GM18505 (cell line): ENCODE data around the gene FBXL17.
"Not testable (repeated sequence)": the region's sequence is repeated elsewhere in the genome, so short reads cannot be mapped to it uniquely, and the experiment has no call there.

Experiments
- ATAC-seq: cut with Tn5 transposase; IDR thresholded peaks from one replicate; pipeline ENCODE4 v1.9.1; 2021; ENCODE audit not compliant: unreplicated experiment
- POLR2A ChIP-seq: IDR thresholded peaks from 4 replicates; pipeline ENCODE4 v1.6.1; 2011; ENCODE audit warnings: borderline replicate concordance; ENCODE audit not compliant: insufficient read depth, insufficient read length; ENCODE audit errors: extremely low read depth

The FBXL17 gene

DNA sequence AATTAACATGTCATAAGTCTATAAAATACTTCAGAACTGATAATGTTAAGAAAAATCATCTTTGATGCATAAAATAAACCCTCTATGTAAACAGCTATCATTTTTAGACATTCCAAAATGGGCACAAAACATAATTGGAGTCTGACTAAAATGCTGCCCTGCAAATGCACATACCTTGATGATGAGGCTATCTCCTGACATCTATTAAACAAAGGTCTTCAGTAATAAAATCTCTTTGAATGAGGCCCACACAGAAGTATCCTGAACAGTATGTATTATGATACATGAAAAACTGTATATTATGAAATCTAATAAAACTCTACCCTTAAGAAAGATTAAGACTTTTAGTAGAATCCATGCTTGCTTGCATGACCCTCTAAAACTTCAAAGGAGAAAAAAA, 66.1 kb downstream of the FBXL17 start:
- TF ChIP-seq POLR2A = no peak
- no peak for ATAC-seq

DNA sequence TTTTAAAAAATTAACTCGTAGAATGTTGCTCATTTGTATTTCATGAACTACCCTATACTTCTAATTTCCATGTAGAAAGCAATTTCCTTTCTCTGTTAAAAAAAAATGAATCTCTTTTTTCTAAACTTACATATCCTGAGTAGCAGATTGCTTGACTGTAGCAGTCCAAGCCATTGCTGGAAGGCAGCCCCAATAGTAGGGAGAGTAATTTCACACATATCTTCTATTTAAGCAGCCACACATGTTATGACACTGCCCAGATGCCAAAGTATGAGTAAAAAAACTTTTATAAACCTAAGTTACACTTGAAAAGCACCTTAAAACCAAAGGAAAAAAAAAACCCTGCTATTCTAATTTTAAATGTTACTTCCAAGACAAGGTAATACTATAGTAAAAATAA, 69.6 kb downstream of the FBXL17 start:
- no peak for ATAC-seq
- TF ChIP-seq POLR2A = no peak

DNA sequence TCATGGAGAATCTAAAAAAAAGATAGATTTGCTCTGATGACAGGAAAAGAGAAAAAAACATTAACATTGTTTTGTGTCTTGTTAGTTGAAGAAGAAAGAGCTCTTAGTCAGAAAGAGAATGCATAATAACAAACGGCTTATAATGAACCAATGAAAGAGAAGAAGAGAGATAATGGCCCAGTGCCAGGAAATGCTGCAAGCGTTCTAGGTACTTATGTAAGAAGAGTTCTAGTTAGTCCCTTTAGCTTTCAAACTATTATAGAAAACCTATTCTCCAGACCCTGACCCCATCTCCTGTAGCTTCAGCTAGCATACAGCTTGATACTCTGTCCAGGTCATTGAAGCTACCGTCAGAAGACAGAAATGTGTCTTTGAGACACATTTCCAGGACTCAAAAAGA, 70.2 kb downstream of the FBXL17 start:
- no peak for TF ChIP-seq POLR2A
- ATAC-seq = no peak

DNA sequence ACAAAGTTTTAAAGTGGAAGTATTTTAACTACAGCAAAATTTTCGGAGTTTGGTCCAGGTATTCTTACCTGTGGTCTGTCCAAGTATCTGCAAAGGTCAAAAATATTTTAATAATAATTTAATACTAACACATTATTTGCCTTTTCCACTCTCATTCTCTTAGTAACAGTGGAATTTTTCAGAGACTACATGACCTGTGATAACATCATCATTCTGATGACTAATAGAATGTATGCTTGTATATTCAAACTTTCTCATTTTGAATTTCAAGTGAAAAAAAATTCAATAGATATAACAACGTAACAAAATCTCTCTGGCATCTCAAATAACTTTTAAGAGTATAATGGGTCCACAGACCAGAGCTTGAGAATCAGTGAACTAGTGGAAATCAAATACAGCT, 78.3 kb downstream of the FBXL17 start:
- no peak for ATAC-seq
- TF ChIP-seq POLR2A = no peak

DNA sequence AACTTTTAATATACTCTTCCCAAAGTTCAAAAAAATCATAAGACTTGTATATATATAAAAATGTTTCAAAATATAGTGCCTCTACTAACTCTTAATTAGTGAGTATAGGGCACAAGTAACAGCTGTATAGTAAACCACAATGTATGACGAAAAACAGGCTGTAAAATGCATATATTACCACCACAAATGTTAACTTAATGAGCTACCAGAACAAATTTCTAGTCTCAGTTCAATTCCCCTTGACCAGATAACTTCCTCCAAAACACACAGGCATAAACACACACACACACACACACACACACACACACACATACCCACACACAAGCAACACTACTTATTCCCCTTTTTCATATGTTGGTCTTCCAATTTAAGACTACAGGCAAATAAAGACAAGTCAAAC, 78.8 kb downstream of the FBXL17 start:
- no peak for TF ChIP-seq POLR2A
- ATAC-seq = no peak

DNA sequence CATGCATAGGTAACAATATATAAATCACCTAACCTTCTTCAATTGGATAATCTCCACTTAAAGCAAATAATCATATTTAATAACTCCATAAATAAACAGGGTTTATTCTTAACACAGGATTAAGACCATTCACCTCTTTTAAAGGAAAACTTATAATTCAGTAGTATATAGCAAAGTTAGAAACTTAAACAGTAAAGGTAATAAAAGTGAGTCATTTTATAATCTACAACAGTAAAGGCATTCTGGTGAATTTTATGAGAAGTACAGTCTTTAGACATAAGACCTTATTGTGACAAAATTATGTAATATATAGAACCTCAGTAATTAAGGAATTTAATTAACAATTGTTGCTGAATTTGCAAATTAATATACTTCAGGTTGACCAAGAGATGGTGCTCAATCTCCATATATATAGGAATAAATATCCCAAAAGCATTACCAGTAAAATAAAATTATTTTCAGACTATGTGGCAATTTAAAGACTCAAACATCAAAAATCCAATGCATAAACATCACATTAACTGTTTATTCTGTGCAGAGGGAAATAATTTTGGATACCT, 84.8 kb downstream of the FBXL17 start:
- no peak for TF ChIP-seq POLR2A
- ATAC-seq = no peak

DNA sequence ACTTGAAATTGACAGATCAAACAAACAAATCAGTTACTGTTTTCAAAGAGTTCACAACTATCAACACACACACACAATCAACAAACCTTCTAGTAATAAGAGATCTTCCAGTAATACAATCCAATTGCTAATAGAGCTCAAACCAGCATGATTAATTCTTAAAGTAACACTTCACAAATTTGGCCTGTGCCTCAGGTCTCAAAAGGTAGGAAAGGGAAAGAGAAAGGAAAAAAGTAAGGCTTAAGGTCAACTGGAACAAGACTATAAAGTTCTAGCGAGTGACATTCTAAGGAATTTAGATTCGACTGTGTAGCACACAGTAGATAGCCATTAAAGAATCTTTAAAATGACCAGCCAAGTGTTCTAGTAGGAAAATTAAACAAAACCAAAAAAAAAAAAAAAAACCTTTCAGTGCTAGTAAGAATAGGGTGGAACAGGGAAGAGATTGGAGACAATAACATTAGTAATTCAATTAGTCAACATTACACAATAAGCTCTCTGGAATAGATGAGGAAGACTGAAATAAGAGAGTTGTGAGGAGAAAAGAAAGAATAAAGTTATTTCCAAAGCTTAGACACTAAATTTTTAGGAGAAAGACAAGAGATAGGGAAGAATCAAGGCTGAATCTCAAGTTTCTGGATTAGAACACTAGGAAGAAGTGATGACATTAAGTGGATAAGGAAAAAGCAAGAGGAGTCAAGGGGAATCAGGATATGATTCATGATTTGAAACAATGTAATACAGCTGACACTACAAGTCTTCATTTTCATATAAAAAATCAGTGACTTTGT, 86.1 kb downstream of the FBXL17 start:
- no peak for TF ChIP-seq POLR2A
- ATAC-seq = no peak

DNA sequence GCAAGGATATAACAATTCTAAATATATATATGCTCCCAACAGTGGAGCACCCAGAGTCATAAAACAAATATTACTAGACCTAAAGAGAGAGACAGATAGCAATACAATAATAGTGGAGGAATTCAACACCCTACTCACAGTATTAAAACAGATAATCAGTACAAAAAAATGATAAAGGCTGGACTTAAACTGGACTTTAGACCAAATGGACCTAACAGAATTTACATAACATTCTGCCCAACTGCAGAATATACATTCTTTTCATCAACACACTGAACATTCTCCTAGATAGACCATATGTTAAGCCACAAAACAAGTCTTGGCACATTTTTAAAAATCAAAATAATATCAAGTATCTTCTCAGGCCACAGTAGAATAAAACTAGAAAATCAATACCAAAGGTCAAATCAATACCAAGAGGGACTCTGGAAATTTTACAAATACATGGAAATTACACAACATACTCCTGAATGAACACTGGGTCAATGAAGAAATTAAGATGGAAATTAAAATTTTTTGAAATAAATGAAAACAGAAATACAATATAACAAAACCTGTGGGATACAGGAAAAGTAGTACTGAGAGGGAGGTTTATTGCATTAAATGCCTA, 100.8 kb downstream of the FBXL17 start:
- ATAC-seq = no peak
- TF ChIP-seq POLR2A = no peak

DNA sequence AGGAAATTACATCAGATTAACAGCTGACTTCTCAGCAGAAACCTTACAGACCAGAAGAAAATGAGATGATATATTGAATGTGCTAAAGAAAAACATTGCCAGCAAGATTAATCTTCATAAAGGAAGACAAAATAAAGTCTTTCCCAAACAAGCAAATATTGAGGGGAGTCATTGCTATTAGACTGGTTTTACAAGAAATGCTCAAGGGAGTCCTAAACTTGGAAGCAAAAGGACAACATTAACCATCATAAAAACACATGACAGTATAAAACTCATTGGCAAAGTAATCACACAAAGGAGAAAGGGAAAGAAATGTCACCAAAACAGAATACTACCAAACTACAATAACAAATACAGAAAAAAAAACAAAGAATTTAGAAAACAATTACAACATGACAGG, 101.7 kb downstream of the FBXL17 start:
- no peak for ATAC-seq
- TF ChIP-seq POLR2A = no peak

DNA sequence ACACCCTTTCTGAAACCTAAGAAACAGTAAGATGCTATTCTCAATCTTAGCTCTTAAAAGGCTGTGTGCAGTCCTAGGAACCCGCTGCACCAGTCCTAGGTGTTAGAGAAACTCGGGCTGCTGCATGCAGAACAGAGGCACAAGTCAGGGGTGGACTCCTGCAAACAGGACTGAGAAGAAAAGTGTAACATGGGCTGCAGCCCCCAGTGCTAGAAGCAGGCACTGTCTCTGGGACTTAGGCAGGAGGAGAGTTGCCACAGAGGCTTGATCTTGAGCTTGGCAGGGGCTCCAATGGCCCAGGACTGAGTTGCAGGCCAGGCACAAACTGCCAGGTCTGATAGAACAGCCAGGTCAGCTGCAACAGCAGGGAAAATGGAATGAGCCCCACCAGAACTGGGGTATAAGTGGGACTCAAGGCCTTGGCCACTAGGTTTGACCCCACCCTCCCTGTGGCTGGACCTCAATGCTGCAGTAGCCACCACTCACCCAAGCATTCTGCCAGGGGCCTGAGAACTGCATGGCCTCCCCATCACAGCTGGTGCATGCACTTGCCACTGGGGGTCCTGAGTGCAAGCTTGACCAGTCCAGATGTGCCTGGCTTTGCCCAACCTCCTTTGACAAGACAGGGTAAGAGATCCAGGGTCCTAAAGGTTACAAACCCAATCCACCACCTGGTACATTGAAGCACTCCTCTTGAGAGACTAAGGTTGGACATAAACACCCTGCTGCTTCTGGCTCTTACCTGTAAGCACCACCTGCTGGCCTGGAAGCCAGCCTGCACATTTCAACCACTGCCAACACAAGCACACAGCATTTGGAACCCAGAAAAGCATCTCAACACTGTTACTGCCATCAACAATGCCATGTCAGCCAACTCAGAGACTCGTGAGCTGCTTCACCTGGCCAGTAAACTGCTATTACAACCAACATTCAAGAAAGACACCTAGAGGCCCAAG, 103.3 kb downstream of the FBXL17 start:
- TF ChIP-seq POLR2A = no peak

DNA sequence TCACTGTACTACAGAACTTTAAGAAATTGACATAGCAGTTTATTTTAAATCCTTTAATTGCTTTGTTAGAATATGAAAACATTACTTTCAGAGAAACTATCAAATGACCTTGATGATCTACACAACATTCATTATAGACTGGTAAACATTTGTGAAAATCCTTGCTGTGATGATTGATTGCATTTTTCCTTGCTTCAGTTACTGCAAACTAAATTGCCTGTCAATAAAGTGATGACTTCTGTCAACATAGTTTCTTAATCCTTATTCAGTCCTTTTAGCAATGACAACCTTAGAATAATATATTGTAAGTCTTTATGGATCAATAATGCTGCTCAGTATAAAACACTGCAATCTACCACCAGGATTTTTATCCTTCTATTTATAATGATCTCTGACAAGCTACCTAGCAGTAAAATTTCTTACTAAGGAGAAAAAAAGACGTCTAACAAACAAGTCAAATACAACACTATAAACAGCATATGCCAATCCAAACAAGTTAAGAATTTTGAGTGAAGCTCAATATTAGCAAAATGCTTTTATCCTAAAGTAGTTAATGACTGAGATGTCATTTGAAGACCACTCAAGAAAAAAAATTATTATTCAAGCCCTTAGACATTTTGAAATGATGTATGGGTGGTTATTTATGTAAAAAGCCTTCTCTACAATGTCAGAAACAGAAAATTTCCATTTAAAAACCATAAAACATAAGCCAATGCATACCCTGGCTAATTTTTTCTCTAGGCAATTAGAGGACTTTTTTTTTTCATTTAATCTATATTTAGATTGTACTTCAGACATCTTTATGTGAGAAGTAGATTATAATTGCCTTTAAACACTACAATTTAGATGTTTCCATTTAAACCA, 105.5 kb downstream of the FBXL17 start:
- no peak for TF ChIP-seq POLR2A

More for the DNA sequence above, 103.3 kb downstream of the FBXL17 start:
- ATAC-seq = no peak

DNA sequence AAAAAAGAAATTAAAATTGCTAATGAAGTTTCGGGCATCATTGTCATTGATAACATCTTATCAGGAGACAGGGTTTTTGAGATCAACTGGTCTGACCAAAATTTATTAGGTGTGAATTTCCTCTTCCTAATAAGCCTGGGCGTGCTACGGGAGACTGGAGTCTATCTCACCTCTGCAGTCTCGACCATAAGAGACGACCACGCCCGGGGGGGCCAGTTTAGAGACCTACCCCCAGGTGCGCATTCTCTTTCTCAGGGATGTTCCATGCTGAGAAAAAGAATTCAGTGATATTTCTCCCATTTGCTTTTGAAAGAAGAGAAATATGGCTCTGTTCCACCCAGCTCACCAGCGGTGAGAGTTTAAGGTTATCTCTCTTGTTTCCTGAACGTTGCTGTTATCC, 107.8 kb downstream of the FBXL17 start:
- not testable (repeated sequence) for ATAC-seq

More for the DNA sequence above, 105.5 kb downstream of the FBXL17 start:
- ATAC-seq = no peak
